Suprapubic skin (tissue), 4 donors: Measurements from ENCODE around the gene FILIP1L. TPM values are rescaled to one million over a fixed set of nuclear protein-coding genes. Genes with fewer than 3 reads are reported as not detected.

Source experiments
- DNase-seq, 2 donors: peaks; one replicate each; pipeline ENCODE4 v3.0.0-alpha.2; 2019; ENCODE audit warnings: low spot score in 2 of 2
- H3K27ac ChIP-seq: fragments of 200-600 bp; sonication (generic); one replicate; pipeline ENCODE4 v1.5.1; 2019
- H3K27me3 ChIP-seq: fragments of 200-600 bp; sonication (generic); one replicate; pipeline ENCODE4 v1.5.1; 2019
- H3K36me3 ChIP-seq: fragments of 200-600 bp; sonication (generic); one replicate; pipeline ENCODE4 v1.5.1; 2019
- H3K4me1 ChIP-seq: fragments of 200-600 bp; sonication (generic); one replicate; pipeline ENCODE4 v1.5.1; 2019
- H3K4me3 ChIP-seq: fragments of 200-600 bp; sonication (generic); one replicate; pipeline ENCODE4 v1.5.1; 2019; ENCODE audit warnings: mild to moderate bottlenecking
- H3K9me3 ChIP-seq: fragments of 200-600 bp; sonication (generic); one replicate; pipeline ENCODE4 v1.5.1; 2019
- CTCF ChIP-seq, 2 donors: fragments of 200-600 bp in 1 of 2; fragments of 450-650 bp in 1 of 2; sonication (generic) in 1 of 2; IDR thresholded peaks; one replicate each; pipeline ENCODE4 v1.5.1; 2016 to 2019; ENCODE audit warnings: antibody characterized with exemption in 2 of 2, mild to moderate bottlenecking in 1 of 2, moderate library complexity in 1 of 2
- EP300 ChIP-seq: sonication (generic); formaldehyde crosslinking; IDR thresholded peaks from one replicate; pipeline ENCODE4 v1.6.1; 2017; ENCODE audit warnings: antibody characterized with exemption
- POLR2A ChIP-seq, 2 donors: fragments of 450-650 bp; IDR thresholded peaks; one replicate each; pipeline ENCODE4 v1.6.1; 2017; ENCODE audit warnings: antibody characterized with exemption in 2 of 2, mild to moderate bottlenecking in 2 of 2, moderate library complexity in 2 of 2
- POLR2AphosphoS5 ChIP-seq, 3 donors: sonication (generic); formaldehyde crosslinking; IDR thresholded peaks; one replicate each; pipeline ENCODE4 v1.6.1; 2017; ENCODE audit warnings: antibody characterized with exemption in 3 of 3
- WGBS: methylation state at CpG from one replicate; pipeline ENCODE4 v1.1.5; 2018; 5-methylcytosine and 5-hydroxymethylcytosine counted together
- total RNA-seq, 4 donors: library from RNA; depleted of rRNA; stranded (reverse); fragments of >200 nt; gene quantifications; one replicate each; pipeline ENCODE4 v1.1.0, GENCODE V29; 2016

FILIP1L gene
- total RNA-seq, 4 donors from 2014 or later, result 14.0 to 19.9 (median 15.9) TPM

DNA sequence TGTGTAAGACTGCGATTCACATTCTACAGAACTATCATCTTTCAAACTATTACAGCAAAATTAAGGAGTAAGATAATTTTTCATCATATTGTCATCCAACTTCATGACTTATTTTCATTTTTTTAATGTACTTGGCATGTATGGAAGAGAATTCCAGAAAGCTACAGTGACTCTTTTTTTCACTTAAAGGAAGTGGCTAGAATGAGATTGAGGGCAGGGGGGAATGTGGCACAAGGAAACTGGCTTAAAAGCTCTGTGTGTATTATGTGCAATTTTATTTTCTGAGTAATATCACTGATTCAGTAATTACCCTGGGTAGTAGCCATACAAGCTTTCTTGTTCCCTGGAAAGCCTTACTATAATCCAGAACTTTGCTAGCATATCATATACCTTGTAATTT, 94.6 kb downstream of the FILIP1L start:
- Histone ChIP-seq H3K36me3 (no peaks in the 10 kb centered on the region), H3K4me1 (peaks cover 37% of the 10 kb centered on the region), H3K9me3 (no peaks in the 10 kb centered on the region), H3K4me3 (no peak overlapping the region), H3K27me3 (no peaks in the 10 kb centered on the region), H3K27ac (no peak overlapping the region)
- DNase-seq, result no peak
- WGBS, result 94% methylated on average over 1 of the region's 1 CpG
- TF ChIP-seq EP300 (no peak), POLR2AphosphoS5 (IDR thresholded peaks at IDR 0.05) (no peak), POLR2A (IDR thresholded peaks at IDR 0.05) (no peak), CTCF (IDR thresholded peaks at IDR 0.05) (no peak)

- no peak for DNase-seq
- H3K27ac ChIP-seq, result no peak overlapping the region
- no peaks in the 10 kb centered on the region for H3K9me3 ChIP-seq
- TF ChIP-seq CTCF (IDR thresholded peaks at IDR 0.05) (no peak), POLR2AphosphoS5 (IDR thresholded peaks at IDR 0.05) (no peak), EP300 (no peak), POLR2A (IDR thresholded peaks at IDR 0.05) (no peak)
- H3K4me1 ChIP-seq, result peaks cover 29% of the 10 kb centered on the region
- H3K4me3 ChIP-seq, result no peak overlapping the region
- no peaks in the 10 kb centered on the region for H3K36me3 ChIP-seq
- no peaks in the 10 kb centered on the region for H3K27me3 ChIP-seq
These were observed 95.5 kb downstream of the FILIP1L start for GRCh38 chr3:100018806-100019205.

- no peak overlapping the region for H3K27ac ChIP-seq
- H3K4me1 ChIP-seq, result peaks cover 27% of the 10 kb centered on the region
- no peak overlapping the region for H3K4me3 ChIP-seq
- no peak for TF ChIP-seq POLR2A (IDR thresholded peaks at IDR 0.05)
- TF ChIP-seq EP300, result no peak
- TF ChIP-seq POLR2AphosphoS5 (IDR thresholded peaks at IDR 0.05), result no peak
- TF ChIP-seq CTCF (IDR thresholded peaks at IDR 0.05), result no peak
- no peaks in the 10 kb centered on the region for H3K9me3 ChIP-seq
- DNase-seq, result no peak
- no peaks in the 10 kb centered on the region for H3K36me3 ChIP-seq
- H3K27me3 ChIP-seq, result no peaks in the 10 kb centered on the region
- WGBS, result 98% methylated on average over 1 of the region's 1 CpG
These were observed 104.2 kb downstream of the FILIP1L start for GRCh38 chr3:100010087-100010417.

GRCh38 chr3:100009276-100010086, 104.8 kb downstream of the FILIP1L start:
- no peaks in the 10 kb centered on the region for H3K9me3 ChIP-seq
- 73% methylated on average over 5 of the region's 5 CpGs for WGBS
- TF ChIP-seq CTCF (IDR thresholded peaks at IDR 0.05) (no peak), EP300 (no peak), POLR2AphosphoS5 (IDR thresholded peaks at IDR 0.05) (no peak), POLR2A (IDR thresholded peaks at IDR 0.05) (no peak)
- H3K27ac ChIP-seq, result no peak overlapping the region
- no peak for DNase-seq
- no peaks in the 10 kb centered on the region for H3K27me3 ChIP-seq
- H3K4me3 ChIP-seq, result no peak overlapping the region
- H3K36me3 ChIP-seq, result no peaks in the 10 kb centered on the region
- peaks cover 27% of the 10 kb centered on the region for H3K4me1 ChIP-seq

DNA sequence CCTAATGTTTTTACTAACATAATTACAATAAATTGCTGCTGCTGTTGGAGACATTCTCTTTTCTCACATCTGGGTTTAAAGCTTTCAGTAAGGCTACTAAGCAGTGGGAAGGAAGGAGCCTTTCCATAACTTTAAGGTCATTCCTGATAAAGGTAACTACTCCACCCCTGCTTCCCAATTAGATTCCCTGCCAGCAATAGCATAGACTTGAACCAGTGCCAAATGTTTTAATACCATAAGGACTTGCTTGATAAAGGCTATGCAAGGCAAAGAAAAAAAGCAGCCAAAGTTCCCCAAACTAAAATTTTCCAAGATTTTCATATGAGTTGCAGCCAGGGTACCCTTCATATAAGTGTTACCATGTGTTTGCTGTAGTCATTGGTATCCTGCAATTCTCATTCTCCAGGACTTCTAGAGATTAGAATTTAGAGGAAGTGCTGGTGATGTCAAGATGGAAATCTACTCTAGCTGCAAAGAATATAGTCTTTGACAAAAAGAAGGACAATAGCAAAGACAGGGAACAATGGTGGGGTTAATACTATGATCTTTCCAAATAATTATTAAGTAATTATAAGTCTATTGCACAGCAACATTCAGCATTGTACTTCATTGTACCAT, 106.1 kb downstream of the FILIP1L start:
- Histone ChIP-seq H3K27me3 (no peaks in the 10 kb centered on the region), H3K4me1 (peaks cover 30% of the 10 kb centered on the region), H3K4me3 (no peak overlapping the region), H3K9me3 (no peaks in the 10 kb centered on the region), H3K27ac (no peak overlapping the region), H3K36me3 (no peaks in the 10 kb centered on the region)
- TF ChIP-seq CTCF (IDR thresholded peaks at IDR 0.05), result no peak
- no peak for TF ChIP-seq EP300
- no peak for TF ChIP-seq POLR2A (IDR thresholded peaks at IDR 0.05)
- TF ChIP-seq POLR2AphosphoS5 (IDR thresholded peaks at IDR 0.05), result no peak
- DNase-seq, result no peak
